ENCODE data around the gene ZNF354C.

The ZNF354C gene

DNA sequence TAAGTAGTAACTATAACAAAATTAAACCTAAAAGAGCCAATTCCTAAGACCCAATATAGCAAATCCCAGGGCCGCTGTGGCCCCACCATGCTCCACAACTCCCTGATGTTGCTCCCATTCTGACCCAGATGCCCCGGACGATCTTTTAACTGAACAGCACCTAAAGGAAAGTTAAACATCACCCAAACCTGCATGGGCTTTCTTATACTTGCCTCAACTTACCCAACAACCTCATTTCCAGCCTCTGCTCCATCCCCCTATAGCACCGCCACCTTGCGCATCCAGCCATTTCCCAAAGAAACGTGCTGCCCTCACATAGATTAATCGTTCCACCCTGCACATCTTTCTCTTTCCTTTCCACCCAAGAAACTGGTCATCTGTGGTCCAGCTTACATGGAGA lies 54.6 kb downstream of the ZNF354C start:
- no peak for DNase-seq (ENCODE audit: low read depth, low spot score)
- no peaks in the 10 kb centered on the region for H3K27me3 ChIP-seq (ENCODE audit: insufficient read depth, insufficient read length)
- H3K9ac ChIP-seq (ENCODE audit: insufficient read length, low read depth), result no peak overlapping the region
- no peaks in the 10 kb centered on the region for H3K9me3 ChIP-seq (ENCODE audit: insufficient read depth, low read length)
- no peaks in the 10 kb centered on the region for H3K4me1 ChIP-seq (ENCODE audit: insufficient read depth, insufficient read length)
- no peaks in the 10 kb centered on the region for H3K36me3 ChIP-seq (ENCODE audit: insufficient read depth, insufficient read length, low read length)
- TF ChIP-seq ZNF274 (IDR thresholded peaks at IDR 0.05; ENCODE audit: low read depth, low read length) (no peak), SUZ12 (IDR thresholded peaks at IDR 0.05; ENCODE audit: extremely low read depth, insufficient read depth, insufficient read length) (no peak), YY1 (IDR thresholded peaks at IDR 0.05; ENCODE audit: insufficient read depth, insufficient read length) (no peak)
- H3K4me3 ChIP-seq (ENCODE audit: insufficient read length, low read depth), result no peak overlapping the region

GRCh38 chr5:179115307-179115706 lies 55.1 kb downstream of the ZNF354C start:
- no peaks in the 10 kb centered on the region for H3K36me3 ChIP-seq (ENCODE audit: insufficient read depth, insufficient read length, low read length)
- no peak for DNase-seq (ENCODE audit: low read depth, low spot score)
- TF ChIP-seq YY1 (IDR thresholded peaks at IDR 0.05; ENCODE audit: insufficient read depth, insufficient read length), result no peak
- no peak for TF ChIP-seq ZNF274 (IDR thresholded peaks at IDR 0.05; ENCODE audit: low read depth, low read length)
- H3K9ac ChIP-seq (ENCODE audit: insufficient read length, low read depth), result no peak overlapping the region
- no peaks in the 10 kb centered on the region for H3K27me3 ChIP-seq (ENCODE audit: insufficient read depth, insufficient read length)
- no peaks in the 10 kb centered on the region for H3K9me3 ChIP-seq (ENCODE audit: insufficient read depth, low read length)
- no peaks in the 10 kb centered on the region for H3K4me1 ChIP-seq (ENCODE audit: insufficient read depth, insufficient read length)
- H3K4me3 ChIP-seq (ENCODE audit: insufficient read length, low read depth), result no peak overlapping the region

GRCh38 chr5:179115845-179116524 lies 55.8 kb downstream of the ZNF354C start:
- no peaks in the 10 kb centered on the region for H3K27me3 ChIP-seq (ENCODE audit: insufficient read depth, insufficient read length)
- no peaks in the 10 kb centered on the region for H3K4me1 ChIP-seq (ENCODE audit: insufficient read depth, insufficient read length)
- H3K4me3 ChIP-seq (ENCODE audit: insufficient read length, low read depth), result no peak overlapping the region
- TF ChIP-seq ZNF274 (IDR thresholded peaks at IDR 0.05; ENCODE audit: low read depth, low read length) (no peak), YY1 (IDR thresholded peaks at IDR 0.05; ENCODE audit: insufficient read depth, insufficient read length) (no peak), SUZ12 (IDR thresholded peaks at IDR 0.05; ENCODE audit: extremely low read depth, insufficient read depth, insufficient read length) (no peak)
- DNase-seq (ENCODE audit: low read depth, low spot score), result no peak
- H3K9ac ChIP-seq (ENCODE audit: insufficient read length, low read depth), result no peak overlapping the region
- H3K9me3 ChIP-seq (ENCODE audit: insufficient read depth, low read length), result no peaks in the 10 kb centered on the region
- no peaks in the 10 kb centered on the region for H3K36me3 ChIP-seq (ENCODE audit: insufficient read depth, insufficient read length, low read length)

GRCh38 chr5:179118338-179118737 lies 58.2 kb downstream of the ZNF354C start:
- H3K4me1 ChIP-seq (ENCODE audit: insufficient read depth, insufficient read length), result no peaks in the 10 kb centered on the region
- no peaks in the 10 kb centered on the region for H3K27me3 ChIP-seq (ENCODE audit: insufficient read depth, insufficient read length)
- no peaks in the 10 kb centered on the region for H3K36me3 ChIP-seq (ENCODE audit: insufficient read depth, insufficient read length, low read length)
- no peak for DNase-seq (ENCODE audit: low read depth, low spot score)
- TF ChIP-seq SUZ12 (IDR thresholded peaks at IDR 0.05; ENCODE audit: extremely low read depth, insufficient read depth, insufficient read length) (no peak), ZNF274 (IDR thresholded peaks at IDR 0.05; ENCODE audit: low read depth, low read length) (no peak), YY1 (IDR thresholded peaks at IDR 0.05; ENCODE audit: insufficient read depth, insufficient read length) (no peak)
- H3K9ac ChIP-seq (ENCODE audit: insufficient read length, low read depth), result no peak overlapping the region
- no peaks in the 10 kb centered on the region for H3K9me3 ChIP-seq (ENCODE audit: insufficient read depth, low read length)
- no peak overlapping the region for H3K4me3 ChIP-seq (ENCODE audit: insufficient read length, low read depth)

GRCh38 chr5:179118756-179119414 lies 58.7 kb downstream of the ZNF354C start:
- no peak for DNase-seq (ENCODE audit: low read depth, low spot score)
- Histone ChIP-seq H3K4me1 (ENCODE audit: insufficient read depth, insufficient read length) (no peaks in the 10 kb centered on the region), H3K27me3 (ENCODE audit: insufficient read depth, insufficient read length) (no peaks in the 10 kb centered on the region), H3K4me3 (ENCODE audit: insufficient read length, low read depth) (no peak overlapping the region), H3K36me3 (ENCODE audit: insufficient read depth, insufficient read length, low read length) (no peaks in the 10 kb centered on the region), H3K9ac (ENCODE audit: insufficient read length, low read depth) (no peak overlapping the region), H3K9me3 (ENCODE audit: insufficient read depth, low read length) (no peaks in the 10 kb centered on the region)
- no peak for TF ChIP-seq SUZ12 (IDR thresholded peaks at IDR 0.05; ENCODE audit: extremely low read depth, insufficient read depth, insufficient read length)
- TF ChIP-seq YY1 (IDR thresholded peaks at IDR 0.05; ENCODE audit: insufficient read depth, insufficient read length), result no peak
- TF ChIP-seq ZNF274 (IDR thresholded peaks at IDR 0.05; ENCODE audit: low read depth, low read length), result no peak

DNA sequence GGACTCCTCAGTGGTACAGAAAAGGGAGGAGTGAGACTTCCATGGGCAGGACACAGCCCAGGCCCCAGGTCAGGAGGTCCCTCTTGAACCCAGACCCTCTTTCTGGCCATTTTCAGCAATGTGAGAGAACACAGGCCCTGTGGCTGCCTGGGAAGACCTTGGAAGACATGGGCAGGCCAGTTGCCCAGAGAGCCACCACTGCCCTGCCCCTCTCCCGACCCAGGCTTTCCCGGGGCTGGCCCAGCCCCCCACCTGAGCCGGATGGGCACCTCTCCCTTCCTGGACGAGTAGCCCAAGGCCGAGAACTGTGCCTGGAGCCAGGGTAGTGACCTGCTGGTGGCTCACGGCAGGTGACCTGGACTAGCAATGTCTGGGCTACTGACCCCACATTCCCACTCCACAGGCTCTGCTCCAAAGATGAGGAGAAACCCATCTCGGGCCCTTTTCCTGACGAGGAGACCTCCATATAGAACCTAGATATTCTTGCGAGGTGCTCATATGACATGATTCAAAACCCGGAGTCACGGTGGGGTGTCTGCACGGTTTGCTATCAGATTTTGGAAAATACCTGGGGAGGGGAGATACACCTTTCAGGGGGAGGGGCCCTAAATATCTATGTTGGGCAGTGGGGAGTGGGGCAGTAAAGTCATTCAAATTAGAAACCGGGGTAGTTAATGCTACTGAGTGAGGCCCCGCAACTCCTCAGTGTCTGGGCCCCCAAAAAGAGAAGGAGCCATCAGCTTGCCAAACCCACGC lies 59.4 kb downstream of the ZNF354C start:
- no peaks in the 10 kb centered on the region for H3K9me3 ChIP-seq (ENCODE audit: insufficient read depth, low read length)
- DNase-seq (ENCODE audit: low read depth, low spot score), result no peak
- TF ChIP-seq ZNF274 (IDR thresholded peaks at IDR 0.05; ENCODE audit: low read depth, low read length) (no peak), YY1 (IDR thresholded peaks at IDR 0.05; ENCODE audit: insufficient read depth, insufficient read length) (no peak), SUZ12 (IDR thresholded peaks at IDR 0.05; ENCODE audit: extremely low read depth, insufficient read depth, insufficient read length) (no peak)
- no peaks in the 10 kb centered on the region for H3K4me1 ChIP-seq (ENCODE audit: insufficient read depth, insufficient read length)
- no peaks in the 10 kb centered on the region for H3K36me3 ChIP-seq (ENCODE audit: insufficient read depth, insufficient read length, low read length)
- no peak overlapping the region for H3K9ac ChIP-seq (ENCODE audit: insufficient read length, low read depth)
- H3K4me3 ChIP-seq (ENCODE audit: insufficient read length, low read depth), result no peak overlapping the region
- no peaks in the 10 kb centered on the region for H3K27me3 ChIP-seq (ENCODE audit: insufficient read depth, insufficient read length)

- TF ChIP-seq SUZ12 (IDR thresholded peaks at IDR 0.05; ENCODE audit: extremely low read depth, insufficient read depth, insufficient read length) (no peak), YY1 (IDR thresholded peaks at IDR 0.05; ENCODE audit: insufficient read depth, insufficient read length) (no peak), ZNF274 (IDR thresholded peaks at IDR 0.05; ENCODE audit: low read depth, low read length) (no peak)
- Histone ChIP-seq H3K9ac (ENCODE audit: insufficient read length, low read depth) (no peak overlapping the region), H3K4me3 (ENCODE audit: insufficient read length, low read depth) (no peak overlapping the region), H3K9me3 (ENCODE audit: insufficient read depth, low read length) (no peaks in the 10 kb centered on the region), H3K4me1 (ENCODE audit: insufficient read depth, insufficient read length) (no peaks in the 10 kb centered on the region), H3K36me3 (ENCODE audit: insufficient read depth, insufficient read length, low read length) (no peaks in the 10 kb centered on the region), H3K27me3 (ENCODE audit: insufficient read depth, insufficient read length) (no peaks in the 10 kb centered on the region)
- DNase-seq (ENCODE audit: low read depth, low spot score), result no peak
Measured at GRCh38 chr5:179120421-179120861, 60.3 kb downstream of the ZNF354C start.
